Stimulated activated naive CD8-positive, alpha-beta T cell treated with anti-CD3 and anti-CD28 coated beads, Interleukin-15, Interleukin-2, amounts not matched to agents 100 U/mL and 50 U/mL, for 24 hours (primary cell): Measurements from ENCODE around the gene TLCD1.
"Not testable (repeated sequence)": the region's sequence is repeated elsewhere in the genome, so short reads cannot be mapped to it uniquely, and the experiment has no call there.

ENCODE experiments used
- ATAC-seq: fragments of 150-1000 bp; cut with Tn5 transposase; one replicate; pipeline ENCODE4 v1.10.0; 2021
- DNase-seq: peaks from one replicate; pipeline ENCODE4 v3.0.0; 2021

The TLCD1 gene

DNA sequence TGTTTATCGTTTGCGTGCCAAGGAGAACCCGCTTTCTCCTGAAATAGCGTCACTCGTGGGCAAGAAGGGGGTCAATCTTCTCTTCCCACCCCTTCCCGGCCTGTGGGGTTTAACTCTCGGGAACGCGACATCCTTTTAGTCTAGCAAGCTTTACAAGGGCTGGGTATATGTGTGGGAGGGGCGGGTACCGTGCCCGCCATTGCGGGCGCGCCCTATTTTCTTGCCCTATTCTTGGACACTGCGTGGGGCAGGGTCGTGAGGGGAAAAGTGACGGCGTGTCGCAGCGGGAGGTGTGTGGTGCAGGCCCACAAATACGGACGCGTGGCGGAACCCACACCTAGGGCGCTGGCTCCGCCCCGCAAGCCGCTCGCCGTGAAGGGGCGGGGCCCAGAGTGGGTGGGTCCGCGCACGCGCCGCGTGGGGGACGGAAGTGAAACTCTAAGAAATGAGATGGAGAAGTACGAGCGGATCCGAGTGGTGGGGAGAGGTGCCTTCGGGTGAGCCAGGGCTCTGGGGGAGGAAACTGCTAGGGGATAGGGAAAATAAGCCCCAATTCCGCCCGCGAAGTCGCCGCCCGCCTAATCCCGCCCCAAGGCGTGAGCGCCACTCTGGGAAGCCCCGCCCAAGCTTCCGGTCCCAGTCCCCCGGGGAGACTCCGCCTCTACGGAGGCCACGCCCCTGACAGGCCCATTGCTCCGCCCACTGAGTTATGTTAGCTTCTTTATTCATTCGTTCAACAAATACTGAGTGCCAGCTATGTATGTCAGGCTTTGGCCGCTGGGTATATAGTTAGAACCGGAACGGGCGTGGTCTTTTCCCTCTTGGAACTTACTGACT, 2.5 kb upstream of the TLCD1 start, which contains the start of gene NEK8:
TSS of gene NEK8 (plus strand) at position 425 of the 837 bp plus-strand sequence. CDS start at position 451, 26 bp downstream.
- ATAC-seq (peak; percentile 26), DNase-seq (peak; percentile 99)

GRCh38 chr17:28726627-28727491, 826 bp upstream of the TLCD1 start:
- DNase-seq: peak; percentile 95
- peak; percentile 34 for ATAC-seq

GRCh38 chr17:28725660-28726225, 290 bp downstream of the TLCD1 start:
- DNase-seq (peak; percentile 79), ATAC-seq (peak; percentile 28)

GRCh38 chr17:28725166-28725659, 820 bp downstream of the TLCD1 start:
- DNase-seq (no peak), ATAC-seq (no peak)

- DNase-seq (peak; percentile 33), ATAC-seq (no peak)
Observed at GRCh38 chr17:28724500-28725165, 1.4 kb downstream of the TLCD1 start.

- not testable (repeated sequence) for DNase-seq, ATAC-seq
Observed at GRCh38 chr17:28723836-28724499, 2.1 kb downstream of the TLCD1 start.

GRCh38 chr17:28723159-28723835, 2.7 kb downstream of the TLCD1 start:
- ATAC-seq (no peak), DNase-seq (no peak)

DNA sequence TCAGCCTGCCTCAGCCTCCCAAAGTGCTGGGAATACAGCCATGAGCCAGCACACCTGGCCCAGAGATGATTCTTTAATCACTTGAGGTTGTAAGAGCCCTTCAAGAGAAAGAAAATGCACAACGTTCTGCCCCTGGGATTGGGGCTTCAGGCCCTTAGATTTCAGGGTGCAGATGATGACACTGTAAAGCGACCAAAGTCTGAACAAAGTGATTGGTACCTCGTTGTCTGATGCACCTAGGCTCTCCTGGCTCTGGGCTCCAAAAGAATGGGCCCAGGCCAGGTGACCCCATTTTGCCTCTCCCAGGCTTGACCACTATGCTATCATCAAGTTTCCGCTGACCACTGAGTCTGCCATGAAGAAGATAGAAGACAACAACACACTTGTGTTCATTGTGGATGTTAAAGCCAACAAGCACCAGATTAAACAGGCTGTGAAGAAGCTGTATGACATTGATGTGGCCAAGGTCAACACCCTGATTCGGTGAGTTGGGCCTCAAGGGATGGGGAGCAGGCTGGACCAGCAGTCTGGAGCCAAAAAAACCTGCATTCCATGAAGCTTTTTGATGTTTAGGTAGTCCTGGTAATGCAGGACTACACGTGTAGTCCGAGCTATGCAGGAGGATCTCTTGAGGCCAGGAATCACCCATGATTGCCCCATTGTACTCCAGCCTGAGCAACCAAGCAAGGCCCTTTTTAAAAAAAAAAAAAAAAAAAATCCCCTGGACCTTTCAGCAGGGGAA, 3.4 kb downstream of the TLCD1 start:
- ATAC-seq: no peak
- DNase-seq: no peak

DNA sequence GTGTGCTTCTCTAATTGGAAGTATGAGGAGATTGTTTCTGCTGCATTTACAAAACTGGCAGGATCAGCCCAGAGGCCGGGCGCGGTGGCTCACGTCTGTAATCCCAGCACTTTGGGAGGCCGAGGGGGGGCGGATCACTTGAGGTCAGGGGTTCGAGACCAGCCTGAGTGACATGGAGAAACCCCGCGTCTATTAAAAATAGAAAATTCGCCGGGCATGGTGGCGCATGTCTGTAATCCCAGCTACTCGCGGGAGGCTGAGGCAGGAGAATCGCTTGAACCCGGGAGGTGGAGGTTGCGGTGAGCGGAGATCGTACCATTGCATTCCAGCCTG, 5.1 kb downstream of the TLCD1 start:
- ATAC-seq, DNase-seq: not testable (repeated sequence)

GRCh38 chr17:28720247-28720996, 5.6 kb downstream of the TLCD1 start:
- DNase-seq: peak; percentile 54
- ATAC-seq: peak; percentile 2

GRCh38 chr17:28719021-28719433, 7.0 kb downstream of the TLCD1 start:
- DNase-seq (no peak), ATAC-seq (no peak)

GRCh38 chr17:28718333-28719020, 7.6 kb downstream of the TLCD1 start:
- ATAC-seq (no peak), DNase-seq (no peak)

DNA sequence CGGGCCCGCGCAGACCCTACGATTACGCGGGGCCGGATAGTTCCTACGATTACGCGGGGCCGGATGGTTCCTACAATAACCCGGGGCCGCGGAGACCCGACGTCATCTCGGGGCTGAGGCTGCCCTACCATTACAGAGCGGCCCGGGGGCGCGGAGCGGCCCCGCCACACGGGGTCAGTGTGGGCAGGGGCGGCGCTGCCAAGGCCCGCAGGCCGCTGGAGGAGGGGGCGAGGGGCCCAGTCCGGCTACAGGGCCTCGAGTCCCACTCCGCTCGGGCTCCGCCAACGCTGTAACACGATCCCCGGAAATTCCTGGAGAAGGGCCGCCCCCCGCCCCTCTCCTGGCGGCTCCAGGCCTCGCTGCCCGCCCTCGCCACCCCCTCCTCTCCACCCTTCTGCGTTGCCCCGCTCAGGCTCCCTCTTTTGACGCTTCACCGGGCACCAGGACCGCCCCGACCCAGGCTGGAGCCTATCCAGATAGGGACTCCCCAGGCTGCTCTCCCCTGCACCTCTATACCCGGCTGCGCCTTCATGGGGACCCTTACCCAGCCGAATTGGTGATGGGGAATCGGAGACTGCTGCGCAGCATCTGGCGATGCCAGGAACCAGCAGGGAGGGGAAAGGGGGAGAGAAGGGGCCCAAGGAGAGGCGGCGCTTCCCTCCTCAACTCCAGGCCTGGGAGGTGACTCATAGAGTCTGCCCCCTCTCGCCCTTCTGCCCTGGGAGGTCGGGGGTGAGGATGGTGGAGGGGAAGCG, 8.3 kb downstream of the TLCD1 start, which contains the start of gene RAB34:
TSS of gene RAB34 (minus strand) at position 291 of the 755 bp plus-strand sequence. CDS start 602 bp downstream, outside the sequence.
- peak; percentile 50 for DNase-seq
- no peak for ATAC-seq

DNA sequence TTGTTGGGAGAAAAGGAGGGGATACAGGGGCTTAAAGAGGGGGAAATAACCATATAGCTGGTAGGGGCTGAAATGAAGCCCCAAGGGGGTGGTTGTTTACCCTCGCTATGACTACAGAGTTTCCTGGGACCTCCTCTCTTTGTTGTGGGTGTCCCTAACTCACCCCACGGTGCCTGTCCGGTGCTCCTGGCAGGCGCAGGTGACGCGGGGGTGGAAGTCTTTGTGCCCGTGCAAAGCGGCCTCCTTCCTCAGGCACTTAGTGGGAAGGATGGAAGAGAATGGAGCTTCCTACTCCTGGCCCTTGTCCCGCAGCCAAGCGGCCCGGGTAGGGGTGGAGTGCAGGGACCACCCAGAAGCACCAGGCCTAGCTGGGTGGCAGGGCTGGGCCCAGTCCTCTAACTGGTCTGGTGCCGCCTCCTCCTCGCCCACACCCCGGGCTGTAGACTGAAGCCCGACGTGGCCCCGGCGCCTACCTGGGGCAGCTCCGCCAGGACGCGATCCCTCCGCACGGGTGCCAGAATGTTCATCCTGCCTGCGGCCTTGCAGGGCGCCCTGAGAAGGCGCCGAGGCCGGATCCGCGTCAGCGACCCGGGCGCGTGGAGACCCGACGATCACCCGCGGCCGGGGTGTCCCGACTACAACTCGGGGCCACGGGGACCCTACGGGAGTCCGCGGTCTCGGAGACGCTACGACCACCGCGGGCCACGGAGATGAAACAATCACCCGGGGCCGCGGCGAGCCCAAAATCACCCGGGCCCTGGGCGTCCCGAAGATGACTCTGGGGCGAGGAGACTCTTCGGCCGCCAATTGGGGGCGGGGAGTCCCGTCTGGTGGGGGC, 9.1 kb downstream of the TLCD1 start:
- ATAC-seq (no peak), DNase-seq (no peak)

- DNase-seq: no peak
- ATAC-seq: no peak
Observed at GRCh38 chr17:28715217-28715616, 10.8 kb downstream of the TLCD1 start.

GRCh38 chr17:28714281-28714680, 11.8 kb downstream of the TLCD1 start:
- DNase-seq (no peak), ATAC-seq (no peak)
